GM19452 (cell line): Measurements from ENCODE around the gene SCN9A.
"Not testable (repeated sequence)": the region's sequence is repeated elsewhere in the genome, so short reads cannot be mapped to it uniquely, and the experiment has no call there.

Experiments
- ATAC-seq: cut with Tn5 transposase; IDR thresholded peaks from one replicate; pipeline ENCODE4 v1.9.1; 2021; ENCODE audit not compliant: unreplicated experiment

Gene SCN9A

DNA sequence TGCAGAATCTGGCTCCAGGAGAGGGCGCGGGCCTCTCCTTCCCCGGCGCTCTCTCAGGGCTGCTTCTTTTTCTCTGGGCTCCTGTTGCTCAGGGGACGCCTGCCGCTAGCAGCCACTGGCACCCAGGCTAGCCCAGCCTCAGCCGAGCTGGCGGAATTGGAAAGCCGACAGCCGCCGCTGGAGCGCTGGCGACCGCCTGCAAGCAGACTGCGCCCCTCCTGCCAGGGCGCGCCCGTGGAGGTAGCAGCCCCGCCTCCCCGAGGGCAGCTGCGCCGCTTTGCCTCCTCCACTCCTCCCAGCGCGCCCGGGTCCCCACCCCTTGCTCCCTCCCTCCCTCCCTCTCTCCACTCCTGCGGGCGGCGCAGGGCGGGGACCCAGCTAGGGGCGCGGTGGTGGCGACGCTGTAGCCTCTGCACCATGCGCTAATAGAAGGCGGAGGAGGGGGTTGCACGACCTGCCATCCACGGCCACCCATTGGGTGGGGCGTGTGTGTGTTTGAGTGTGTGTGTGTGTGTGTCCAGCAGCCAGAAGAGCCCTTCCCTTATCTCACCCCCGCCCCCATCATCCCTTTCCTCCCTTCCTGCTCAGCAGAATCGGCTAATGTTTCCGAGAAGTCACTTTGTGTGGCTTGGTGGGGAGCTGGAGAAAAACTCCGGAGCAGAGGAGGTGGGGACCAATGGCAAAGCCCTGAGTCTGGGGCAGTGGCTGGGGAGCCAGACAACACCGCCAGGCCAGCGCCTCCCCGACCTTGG, at the start of gene SCN9A:
TSS of gene SCN9A (minus strand) at position 209 of the 752 bp plus-strand sequence. CDS start 64,188 bp downstream, outside the sequence.
- peak; percentile 61 for ATAC-seq

DNA sequence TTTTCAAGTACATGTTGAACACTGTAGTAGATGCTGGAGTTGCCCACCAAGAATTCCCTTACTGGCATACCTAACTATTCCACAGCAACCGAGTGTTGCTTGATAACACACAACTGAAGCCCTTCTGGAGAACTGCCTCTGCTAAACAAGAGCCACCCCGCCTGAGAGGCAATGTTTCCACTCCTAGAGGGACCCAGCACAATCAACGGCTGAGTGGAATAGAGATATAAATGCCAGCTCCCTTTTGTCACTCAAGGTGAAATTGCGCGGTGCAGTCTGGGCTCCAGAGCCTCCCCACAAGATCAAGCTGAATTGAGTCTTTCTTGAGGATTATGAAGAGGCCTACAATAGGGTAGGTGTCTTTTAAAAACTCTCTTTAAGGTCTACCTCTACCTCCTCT, 49.1 kb upstream of the SCN9A start:
- no peak for ATAC-seq

DNA sequence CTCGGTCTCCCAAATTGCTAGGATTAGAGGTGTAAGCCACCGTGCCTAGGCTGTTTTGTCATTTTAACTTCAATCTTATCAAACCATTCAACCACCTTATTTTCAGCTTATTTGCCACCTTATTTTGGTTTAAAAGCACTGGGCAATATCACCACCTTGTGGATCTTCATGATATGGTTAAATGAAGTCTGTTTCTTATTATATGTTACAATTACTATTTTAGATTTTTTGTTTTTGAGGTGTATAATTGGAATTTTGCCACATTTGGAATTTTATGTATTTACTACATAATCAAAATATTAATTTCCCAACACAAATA, 43.8 kb upstream of the SCN9A start:
- ATAC-seq = no peak

DNA sequence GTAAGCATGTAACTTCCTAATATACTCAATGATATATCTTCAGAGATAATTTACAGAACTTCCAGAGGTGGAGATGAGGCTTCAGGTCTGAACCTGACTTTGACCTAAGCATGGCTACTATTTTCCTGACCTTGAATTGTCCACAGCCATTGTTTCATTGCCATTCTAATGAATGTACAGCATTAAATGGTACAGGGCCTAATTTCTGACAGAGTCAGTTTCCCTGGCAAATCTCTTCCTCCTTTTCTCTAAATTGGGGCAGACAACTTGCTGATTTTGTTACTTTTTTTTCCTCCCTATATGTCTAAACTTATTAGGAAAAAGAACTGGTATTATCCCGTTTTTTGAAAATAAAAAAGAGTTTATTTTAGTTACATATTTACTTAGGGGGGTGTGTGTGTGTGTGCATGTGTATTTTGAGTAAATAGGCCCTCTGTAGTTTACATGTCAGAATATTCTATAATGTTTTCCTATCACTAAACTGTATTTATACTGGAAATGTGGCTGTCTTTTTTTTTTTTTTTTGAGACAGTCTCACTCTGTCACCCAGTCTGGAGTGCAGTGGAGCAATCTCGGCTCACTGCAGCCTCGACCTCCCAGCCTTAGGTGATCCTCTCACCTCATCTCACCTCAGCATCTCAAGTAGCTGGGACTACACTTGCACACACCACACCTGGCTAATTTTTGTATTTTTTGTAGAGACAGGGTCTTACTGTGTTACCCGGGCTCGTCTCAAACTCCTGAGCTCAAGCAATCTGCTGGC, 43.3 kb upstream of the SCN9A start:
- no peak for ATAC-seq

DNA sequence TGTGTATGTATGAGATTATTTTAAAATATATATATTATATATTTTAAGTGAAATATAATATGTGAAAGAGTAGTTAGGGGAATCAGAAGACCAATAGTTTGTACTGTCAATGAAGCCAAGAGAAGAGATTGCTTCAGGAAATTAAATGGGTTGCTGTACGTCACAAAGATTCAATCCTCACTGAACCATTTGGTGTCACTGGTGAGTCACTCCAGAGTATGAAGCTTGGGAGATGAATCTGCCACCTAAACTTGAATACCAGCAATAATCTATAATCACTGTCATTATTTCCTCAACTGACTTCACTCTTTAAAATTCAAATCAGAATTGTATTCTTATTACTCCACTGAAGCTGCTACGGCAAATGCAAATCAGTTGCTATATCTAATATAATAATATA, 41.9 kb upstream of the SCN9A start:
- ATAC-seq = no peak

DNA sequence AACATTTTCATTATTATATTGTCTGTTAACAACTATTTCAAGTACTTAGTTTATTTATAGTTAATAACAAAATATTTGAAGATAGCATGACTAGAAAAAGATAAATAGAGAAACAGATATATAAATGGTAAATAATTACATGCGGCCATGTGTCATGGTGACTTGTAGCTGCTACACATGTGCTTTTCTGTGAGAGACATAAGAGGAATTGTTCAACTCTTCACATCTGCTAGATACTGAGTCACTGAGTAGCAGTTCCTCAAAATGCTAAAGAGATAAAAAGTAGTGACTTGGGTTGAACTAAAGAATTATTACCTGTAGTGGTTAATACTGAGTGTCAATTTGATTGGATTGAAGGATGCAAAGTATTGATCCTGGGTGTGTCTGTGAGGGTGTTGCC, 37.5 kb upstream of the SCN9A start:
- no peak for ATAC-seq

DNA sequence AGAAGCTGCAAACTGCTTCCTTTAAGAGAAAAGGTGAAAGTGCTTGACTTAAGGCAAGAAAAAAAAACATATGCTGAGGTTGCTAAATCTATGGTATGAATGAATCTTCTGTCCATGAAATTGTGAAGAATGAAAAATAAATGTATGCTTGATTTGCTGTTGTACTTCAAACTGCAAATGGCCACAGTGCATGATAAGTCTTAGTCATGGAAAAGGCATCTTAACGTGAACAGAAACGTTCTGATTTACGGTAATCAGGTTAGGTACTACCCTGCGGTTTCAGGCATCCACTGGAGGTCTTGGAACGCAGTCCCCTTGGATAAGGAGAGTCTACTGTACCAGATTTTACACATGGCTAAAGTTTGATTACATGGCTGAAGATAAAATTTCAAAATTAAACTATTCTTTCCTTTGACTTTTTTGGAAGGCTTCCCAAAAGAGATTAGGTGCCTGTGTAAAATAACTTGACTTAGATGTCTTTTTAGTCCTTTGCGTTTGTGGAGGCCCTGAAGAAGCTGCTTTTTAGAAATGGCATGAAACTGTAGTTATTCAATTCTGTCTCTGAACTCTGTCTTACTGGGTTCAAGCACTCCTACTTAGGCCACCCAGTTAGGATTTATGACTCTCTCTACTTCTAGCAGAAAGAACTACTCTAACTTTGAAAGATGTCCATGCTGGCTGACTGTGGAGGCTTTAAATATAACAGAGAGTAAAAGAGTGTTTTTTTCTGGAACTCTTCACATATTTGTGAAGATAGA, 35.9 kb upstream of the SCN9A start:
- ATAC-seq = no peak

DNA sequence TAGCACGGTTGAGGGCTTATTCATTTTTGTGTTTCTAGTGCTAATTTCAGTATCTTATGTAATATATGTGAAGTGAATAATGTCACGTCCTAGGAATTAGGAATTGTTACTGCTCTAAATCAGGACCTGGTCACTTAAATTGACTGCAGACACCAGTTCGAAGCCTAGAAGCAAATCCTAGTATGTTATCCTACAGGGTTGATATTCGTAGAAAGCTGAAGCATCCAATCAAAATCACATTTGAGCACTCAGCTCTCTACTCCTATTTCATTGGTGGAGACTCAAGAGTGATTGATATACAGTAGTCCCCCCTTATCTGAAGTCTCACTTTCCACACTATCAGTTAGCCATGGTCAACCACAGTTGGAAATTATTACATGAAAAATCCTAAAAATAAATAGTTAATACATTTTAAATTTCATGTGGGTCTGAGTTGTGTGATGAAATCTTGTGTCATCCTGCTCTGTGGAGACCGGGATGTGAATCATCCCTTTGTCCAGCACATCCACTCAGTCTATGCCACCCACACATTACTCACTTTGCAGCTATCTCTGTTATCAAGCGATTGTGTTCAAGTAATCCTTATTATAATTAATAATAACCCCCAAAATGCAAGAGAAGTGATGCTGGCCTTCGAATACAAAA, 35.2 kb upstream of the SCN9A start:
- ATAC-seq = no peak

DNA sequence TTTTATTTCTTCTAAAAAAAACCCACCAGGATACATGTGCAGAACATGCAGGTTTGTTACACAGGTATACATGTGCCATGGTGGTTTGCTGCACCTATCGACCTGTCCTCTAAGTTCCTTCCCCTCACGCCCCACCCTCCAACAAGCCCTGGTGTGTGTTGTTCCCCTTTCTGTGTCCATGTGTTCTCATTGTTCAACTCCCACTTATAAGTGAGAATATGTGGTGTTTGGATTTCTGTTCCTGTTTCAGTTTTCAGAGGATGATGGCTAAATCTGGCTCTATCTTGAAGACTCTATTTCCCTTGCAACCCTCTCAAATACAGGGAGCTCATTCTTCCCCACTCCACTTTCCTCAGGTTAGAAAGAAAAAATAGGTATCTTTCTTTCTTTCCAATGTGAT, 32.0 kb upstream of the SCN9A start:
- not testable (repeated sequence) for ATAC-seq

DNA sequence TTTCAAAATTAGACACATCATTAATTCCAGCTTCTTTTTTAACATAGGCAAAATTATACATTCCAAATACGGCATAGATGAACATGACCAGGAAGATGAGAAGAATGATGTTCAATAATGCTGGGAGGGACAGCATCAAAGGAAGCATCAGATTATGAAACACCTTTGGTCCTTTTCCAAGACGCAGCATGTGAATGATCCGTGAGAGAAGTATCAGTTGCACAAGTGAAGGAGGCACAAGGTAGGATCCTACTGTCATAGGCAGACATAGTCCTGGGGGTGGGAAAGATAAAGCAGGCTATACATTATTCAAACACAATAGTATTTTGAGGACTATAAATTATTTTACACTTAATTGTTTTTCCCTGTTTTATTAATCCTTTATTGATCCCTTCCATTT, 30.6 kb upstream of the SCN9A start:
- no peak for ATAC-seq

DNA sequence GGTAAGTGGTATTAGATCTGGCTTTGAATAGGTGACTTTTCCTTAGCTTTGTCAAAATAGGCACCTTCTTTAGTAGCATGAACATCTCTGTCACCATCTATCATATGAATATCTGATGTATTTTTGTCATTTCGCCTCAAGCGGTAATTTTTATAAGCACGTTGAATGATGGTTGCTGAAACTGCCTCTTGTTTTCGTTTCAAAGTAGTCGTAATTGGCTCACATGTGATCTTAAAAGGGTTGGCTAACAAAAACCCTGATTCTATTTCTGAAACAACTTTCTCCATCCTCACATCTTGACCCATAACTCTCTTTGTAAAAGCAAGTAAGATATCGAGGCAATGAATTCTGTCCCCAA, 29.8 kb upstream of the SCN9A start:
- ATAC-seq = no peak

DNA sequence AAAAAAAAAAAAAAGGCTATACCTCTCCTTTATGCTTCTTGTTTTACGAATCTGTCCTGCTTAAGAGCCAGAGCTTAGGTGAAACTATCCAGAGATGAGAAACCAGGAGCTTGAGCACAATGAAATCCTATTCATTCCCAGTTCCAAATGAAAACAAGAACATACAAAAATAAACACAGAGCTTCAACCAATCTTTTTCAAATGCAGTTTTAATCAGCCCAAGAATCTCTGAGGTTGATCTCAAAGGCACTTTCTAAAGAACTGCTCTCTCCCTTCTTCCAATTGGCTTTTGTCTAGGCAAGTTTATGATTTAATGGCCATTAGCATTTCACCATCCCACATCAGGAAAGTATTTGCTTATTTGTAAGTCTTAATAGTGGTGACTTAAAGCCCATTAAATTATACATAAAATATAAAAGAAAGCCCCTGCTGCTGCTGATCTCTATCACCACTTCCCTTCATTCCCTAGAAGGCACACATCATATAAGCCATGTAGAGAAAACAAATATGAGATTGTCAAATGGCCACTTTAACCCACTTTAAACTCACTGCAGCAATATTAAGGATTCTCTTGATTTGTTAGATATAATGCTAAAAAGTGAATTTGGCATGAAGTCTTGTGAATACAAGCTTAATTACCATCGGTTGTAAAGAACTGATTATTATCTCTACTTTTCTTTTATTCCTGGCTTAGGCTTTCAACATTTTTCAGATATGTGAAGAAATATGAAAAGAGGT, 29.3 kb upstream of the SCN9A start:
- no peak for ATAC-seq

DNA sequence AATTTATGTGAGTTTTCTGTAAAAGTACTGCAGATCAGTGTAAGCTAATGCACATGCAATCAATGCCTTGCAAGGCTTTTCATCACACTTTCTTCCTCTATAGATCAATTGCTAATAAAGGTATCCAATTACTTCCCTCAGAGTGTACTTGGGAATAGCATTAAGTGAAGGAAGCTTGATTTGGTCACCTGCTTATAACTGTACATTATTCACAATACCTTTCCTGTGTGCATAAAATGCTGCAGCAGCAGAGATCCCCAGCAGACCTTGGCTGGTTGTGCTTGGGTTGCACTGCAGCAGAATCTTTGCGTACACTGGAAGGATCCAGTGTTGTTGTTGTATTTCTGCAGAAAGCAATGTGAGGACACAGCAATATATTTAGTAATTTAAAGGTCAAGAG, 18.5 kb upstream of the SCN9A start:
- no peak for ATAC-seq

DNA sequence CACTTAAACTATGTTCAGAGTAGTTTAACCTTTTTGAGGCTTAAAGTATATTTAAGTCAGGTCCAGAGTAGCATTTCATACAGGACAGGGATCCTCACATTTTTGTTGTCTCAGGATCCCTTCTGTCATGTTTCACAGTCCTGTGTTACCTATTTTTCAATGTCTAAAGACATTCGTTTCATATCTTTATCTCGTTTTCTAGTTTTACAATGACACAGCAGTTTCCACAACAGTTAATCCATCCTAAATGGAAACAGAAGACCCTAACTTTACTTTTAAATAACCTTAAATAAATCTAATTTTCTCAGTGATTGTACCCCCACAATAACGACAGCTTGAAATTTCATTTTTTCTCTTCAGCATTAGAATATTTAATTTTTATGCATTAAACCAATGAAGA, 17.3 kb upstream of the SCN9A start:
- no peak for ATAC-seq

DNA sequence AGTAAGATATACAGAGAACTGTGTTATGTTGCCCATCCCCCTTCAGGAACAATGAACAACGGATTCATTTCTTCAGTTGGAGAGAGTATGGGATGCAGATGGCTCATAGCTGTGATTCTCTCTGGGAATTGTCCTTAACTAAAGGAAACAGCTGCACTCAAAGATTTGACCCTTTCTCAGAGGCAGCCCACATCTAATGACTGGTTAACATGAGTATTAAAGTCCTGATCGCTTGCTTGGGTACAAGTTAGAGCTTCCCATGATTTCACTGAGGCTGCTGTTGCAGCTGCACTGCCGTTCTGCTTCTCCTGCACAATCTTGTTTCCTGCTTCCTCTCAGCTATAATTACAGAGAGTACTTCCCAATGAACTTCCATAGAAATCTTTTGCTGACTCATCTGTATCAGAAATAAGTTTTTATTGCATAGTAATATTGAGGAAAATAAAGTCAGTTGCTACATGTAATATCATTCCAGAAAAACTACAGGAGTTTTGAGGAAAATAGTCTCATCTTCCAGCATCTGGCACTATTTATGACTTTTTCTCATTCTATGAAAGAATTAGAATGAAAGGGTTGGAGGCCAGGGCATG, 12.8 kb upstream of the SCN9A start:
- ATAC-seq = no peak

DNA sequence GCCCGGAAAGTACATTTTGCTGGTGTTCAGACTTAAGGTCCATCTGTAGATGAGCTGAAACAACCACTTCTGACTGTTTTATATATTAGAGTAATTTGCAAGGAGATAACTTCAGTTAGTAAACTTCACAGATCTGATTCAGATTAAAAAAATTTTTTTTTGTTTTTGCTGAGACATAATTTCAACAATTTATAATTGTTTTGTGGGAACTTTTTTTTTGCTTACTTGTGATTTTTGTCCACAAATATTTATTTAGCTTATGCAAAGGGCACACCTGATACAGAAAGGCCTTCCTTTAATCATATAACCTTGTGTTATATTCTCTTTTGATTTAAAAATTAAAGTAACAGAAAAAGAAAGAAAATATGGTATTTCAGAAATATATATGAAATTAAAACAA, 9.6 kb upstream of the SCN9A start:
- no peak for ATAC-seq

DNA sequence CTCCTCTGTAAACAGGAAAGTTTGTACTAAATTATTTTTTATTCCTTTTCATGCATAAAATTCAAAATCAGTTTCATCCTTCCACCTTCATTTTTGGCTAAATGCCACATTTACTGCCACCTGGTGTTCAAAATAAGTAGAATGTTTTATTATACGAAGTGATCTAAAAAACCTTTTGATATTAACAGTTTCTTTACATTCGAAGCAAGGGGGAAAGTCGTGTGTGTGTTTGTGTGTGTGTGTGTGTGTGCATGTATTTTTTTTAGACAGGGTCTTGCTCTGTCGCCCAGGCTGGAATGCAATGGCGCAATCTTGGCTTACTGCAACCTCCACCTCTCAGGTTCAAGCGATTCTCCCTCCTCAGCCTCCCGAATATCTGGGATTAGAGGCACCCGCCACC, 9.0 kb upstream of the SCN9A start:
- no peak for ATAC-seq

DNA sequence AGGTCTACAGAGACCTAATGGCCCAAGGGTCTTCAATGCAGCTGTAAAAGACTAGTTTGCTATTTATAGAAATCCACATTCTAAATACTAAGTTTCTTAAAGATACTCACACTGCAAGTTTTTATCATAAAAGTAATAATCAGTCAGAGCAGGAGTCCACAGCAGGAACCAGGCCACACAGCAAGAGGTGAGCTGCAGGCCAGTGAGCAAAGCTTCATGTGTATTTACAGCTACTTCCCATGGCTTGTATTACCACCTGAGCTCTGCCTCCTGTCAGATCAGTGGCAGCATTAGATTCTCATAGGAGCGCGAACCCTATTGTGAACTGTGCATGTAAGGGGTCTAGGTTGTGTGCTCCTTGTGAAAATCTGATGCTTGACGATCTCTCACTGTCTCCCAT, 6.7 kb upstream of the SCN9A start:
- no peak for ATAC-seq

DNA sequence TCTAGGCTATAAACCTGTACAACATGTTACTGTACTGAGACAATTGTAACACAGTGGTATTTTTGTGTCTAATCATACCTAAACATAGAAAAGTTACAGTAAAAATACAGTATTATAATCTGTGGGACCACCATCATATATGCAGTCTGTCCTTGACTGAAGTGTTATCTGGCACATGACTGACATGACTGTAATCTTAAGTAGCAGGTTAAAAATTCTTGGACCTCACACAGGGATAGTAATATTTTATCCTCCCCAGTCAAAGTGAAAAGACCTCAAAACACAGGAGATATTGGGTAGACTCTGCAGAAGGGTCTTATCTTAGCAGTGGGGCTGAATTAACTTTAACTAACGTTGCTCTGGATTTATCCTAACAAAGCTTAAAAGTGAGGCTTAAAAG, 4.9 kb upstream of the SCN9A start:
- no peak for ATAC-seq

DNA sequence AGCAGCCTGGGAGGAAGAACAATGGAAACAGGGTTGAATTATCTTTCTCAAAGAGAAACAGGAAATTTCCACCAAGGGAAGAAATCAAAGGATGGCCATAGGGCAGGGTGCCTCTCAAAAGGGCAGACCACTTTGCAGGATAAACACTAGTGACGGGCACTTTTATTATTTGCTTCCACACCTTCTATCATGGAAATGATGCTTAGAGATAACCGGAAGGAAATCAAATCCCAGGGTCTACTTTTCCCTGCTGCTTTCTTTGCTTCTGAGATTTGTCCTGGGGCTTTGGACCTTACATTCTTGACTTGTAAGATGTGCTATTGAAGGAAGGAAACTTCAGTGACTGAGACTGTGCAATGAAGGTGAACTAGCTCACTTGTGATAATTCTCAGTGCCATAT, 1.1 kb upstream of the SCN9A start:
- no peak for ATAC-seq

DNA sequence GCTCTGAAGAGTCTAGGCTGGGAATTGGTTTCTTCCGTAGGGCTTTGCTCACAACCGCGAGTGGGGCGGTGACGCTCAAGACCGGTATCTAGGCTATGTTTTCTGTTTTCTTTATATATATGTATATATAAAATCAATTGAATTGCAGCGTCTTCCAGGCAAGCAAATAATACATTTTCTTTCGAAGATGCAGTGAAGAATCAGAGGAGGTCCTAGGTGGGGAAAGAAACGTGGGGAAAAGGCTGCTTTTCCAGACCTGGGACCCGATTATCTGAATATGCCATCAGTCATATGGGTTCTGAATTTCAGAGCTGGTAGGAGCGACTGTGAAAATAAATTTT, 714 bp upstream of the SCN9A start:
- ATAC-seq = no peak
